Testis (tissue), 2 donors: ENCODE measurements around the gene VSX1.

Experiments used
- CTCF ChIP-seq, 3 experiments: fragments of 450-650 bp in 2 of 3; fragments of 200-600 bp in 1 of 3; sonication (generic) in 1 of 3; IDR thresholded peaks; one replicate each; pipeline ENCODE4 v1.5.1; 2016 to 2019; ENCODE audit warnings: antibody characterized with exemption in 3 of 3, mild to moderate bottlenecking in 2 of 3, moderate library complexity in 1 of 3
- POLR2A ChIP-seq: fragments of 450-650 bp; IDR thresholded peaks from one replicate; pipeline ENCODE4 v1.6.1; 2017; ENCODE audit warnings: antibody characterized with exemption, mild to moderate bottlenecking, moderate library complexity

- TF ChIP-seq CTCF (IDR thresholded peaks at IDR 0.05) (no peak), POLR2A (no peak)
Measured at GRCh38 chr20:25071734-25072133, 10.2 kb downstream of the VSX1 start.
